NCI-H187 treated with DMSO at 0.1 percent for 48 hours (cell line): ENCODE measurements around the gene GPRC5A.

Experiments
- DNase-seq: peaks from one replicate; lab custom pipeline; 2025; lab: John Stamatoyannopoulos, UW

Gene GPRC5A

GRCh38 chr12:12885096-12885792, 6.1 kb upstream of the GPRC5A start:
- peak; percentile 56 for DNase-seq

GRCh38 chr12:12887471-12887870, 3.9 kb upstream of the GPRC5A start:
- no peak for DNase-seq

- no peak for DNase-seq
Observed at GRCh38 chr12:12889701-12890100, 1.7 kb upstream of the GPRC5A start.

- no peak for DNase-seq
Observed at GRCh38 chr12:12890543-12891079, 751 bp upstream of the GPRC5A start.

DNA sequence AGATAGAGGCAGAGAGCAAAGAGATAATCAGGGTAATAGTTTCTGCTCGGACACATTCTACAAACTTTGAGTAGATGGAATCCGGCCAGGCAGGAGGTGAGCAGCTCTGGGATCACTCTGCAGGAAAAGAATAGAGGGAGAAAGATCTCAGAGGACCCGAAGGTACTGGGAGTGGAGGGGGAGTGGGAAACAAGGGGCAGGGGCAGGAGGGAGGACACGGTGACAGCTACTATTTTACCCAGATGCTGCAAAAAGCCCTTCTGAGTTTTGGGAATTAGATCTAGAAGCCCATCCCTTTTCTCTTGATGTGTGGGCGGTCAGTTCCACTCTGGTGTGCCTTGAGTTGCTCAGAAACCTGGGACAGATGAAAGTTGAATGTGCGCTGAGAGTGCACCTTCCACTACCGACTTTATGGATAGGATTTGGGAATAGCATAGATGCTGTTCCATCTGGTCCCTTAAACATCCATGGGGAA, 556 bp downstream of the GPRC5A start:
- no peak for DNase-seq

GRCh38 chr12:12892681-12893141, 1.3 kb downstream of the GPRC5A start:
- DNase-seq, result peak; percentile 31

DNA sequence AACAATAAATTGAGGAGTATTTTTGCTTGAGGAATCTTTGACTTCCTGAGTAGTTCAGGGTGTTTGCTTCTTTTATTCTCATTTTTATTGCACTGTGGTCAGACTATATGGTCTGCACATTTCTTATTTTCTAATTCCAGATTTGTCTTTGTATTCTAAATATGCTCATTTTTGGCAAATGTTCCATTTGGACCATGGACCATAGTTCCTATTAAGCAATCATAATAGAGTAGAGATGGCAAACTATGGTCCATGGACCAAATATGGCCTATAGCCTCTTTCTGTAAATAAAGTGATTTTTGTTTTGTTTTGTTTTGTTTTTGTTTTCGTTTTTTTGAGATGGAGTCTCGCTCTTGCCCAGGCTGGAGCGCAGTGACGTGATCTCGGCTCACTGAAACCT, 2.1 kb downstream of the GPRC5A start:
- DNase-seq, result no peak

DNA sequence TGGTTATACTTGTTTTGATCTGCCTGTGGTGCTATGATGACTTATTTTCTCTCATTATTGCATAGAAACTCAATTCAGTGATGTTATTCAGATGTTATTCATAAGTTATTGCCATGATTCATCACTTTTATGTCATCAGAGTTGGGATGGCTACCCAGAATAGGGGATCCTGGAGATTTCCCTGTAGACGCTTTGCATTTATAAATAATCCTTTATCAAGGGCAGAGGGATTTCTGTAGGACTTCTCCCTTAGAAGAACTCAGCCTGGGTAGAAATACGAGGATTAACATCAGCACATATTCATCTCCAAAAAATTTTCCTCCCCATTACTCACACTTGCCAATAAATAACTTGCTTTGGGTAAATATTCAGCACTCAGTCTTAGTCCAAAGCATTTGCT, 4.9 kb downstream of the GPRC5A start:
- no peak for DNase-seq

DNA sequence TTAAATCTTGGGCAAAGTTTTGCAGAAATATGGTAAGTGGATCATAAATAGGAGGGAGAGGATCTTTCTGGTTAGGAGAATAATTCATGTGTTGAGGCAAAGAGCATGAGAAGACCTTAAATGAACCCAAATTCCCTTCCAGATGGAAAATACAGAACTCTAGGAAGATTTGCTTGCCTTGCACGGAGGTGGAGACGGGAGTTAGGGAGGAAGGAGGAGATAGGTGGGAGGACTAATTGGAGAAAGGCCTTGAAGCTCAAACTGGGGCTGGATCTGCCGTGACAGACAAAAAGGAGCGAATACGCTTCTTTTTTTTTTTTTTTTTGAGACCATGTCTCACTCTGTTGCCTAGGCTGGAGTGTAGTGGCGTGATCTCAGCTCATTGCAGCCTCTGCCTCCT, 5.9 kb downstream of the GPRC5A start:
- no peak for DNase-seq

DNA sequence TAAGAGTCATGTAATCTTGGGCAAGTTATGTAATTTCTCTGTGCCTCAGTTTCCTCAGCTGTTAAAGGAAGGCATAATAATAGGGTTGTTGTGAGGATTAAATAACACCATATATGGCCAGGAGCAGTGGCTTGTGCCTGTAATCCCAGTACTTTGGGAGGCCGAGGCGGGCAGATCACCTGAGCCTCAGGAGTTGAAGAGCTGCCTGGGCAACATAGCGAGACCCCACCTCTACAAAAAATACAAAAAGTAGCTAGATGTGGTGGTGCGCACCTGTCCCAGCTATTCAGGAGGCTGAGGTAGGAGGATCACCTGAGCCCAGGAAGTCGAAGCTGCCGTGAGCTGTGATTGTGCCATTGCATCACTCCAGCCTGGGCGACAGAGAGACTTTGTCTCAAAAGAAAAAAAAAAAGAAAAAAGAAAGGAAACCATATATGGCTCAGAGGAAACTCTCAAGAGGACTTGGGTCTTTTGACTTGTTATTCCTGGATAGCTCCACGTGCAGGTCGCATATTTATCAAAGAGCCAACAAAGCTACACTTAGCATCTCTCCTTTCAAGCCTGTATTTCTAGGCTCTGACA, 6.9 kb downstream of the GPRC5A start:
- DNase-seq, result no peak

DNA sequence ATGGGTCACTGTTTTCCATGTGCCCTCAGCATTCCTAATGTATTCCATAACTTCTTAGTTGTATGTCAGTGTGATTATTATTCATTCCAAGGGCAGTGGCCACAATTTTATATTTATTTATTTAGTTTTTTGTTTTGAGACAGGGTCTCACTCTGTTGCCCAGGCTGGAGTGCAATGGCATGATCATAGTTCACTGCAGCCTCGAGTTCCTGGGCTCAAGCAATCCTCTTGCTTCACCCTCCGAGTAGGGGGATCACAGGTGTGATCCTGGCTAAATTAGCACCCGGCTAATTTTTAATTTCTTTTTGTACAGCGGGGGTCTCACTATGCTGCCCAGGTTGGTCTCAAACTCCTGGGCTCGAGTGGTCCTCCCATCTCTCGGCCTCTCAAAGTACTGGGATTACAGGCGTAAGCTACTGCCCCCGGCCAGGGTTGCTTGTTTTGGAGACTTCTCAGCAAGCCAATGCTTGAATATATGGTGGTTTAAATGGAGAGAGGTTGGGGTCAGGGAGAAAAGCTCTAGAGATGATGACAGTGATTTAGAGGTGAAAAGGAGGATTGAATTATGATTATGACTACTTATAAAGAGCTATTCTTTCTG, 7.6 kb downstream of the GPRC5A start:
- no peak for DNase-seq

DNA sequence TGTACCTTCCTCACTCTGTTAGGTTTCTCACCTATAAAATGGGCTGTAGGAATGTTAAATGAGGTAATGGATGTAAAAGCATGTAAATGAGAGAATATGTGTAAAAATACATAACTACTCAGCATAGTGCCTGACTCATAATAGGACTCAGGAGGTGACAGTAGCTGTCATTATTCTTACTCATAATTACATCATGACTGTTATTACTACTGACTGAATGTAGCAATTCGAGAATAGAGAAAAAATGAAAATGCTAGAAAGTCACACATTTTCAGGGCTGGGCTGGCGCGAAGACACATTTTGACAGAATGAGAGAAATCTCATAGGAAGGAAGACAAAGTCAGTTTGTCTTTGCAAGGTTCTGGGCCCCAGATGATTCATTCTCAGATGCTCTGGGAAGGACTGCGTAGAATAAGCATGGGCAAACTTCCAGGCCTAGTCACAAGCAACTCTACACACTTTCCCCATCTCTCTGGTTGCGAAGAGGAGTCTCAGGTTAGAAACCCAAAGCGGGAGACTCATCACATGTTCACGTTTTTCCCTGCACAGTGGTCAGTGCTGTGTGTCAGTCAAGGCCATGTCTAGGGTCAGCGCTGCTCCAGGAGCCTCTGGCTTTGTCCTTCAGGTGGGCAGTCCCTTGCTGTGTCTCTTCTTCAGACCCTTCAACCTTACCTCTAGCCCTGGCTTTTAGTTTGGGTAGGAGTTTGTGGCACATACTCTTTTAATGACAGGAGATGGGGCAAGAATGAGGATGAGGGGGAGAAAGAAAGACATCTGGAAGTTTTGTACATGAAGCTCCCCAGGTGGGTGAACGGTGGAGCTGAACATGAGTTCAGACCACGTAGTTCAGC, 8.4 kb downstream of the GPRC5A start:
- DNase-seq, result no peak

DNA sequence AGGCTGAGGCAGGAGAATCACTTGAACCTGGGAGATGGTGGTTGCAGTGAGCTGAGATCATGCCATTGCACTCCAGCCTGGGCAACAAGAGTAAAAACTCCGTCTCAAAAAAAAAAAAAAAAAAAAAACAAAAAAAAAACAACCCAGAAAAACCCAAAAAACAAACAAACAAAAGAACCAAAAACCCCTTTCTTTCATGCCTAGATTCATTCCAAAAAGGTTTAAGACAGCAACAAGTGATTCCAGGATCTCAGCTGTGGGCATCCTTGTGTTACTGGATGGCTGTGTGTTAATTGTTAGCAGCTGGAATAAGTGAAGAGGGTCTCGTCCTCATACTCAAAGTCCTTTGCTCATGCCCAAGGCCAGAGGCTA, 9.4 kb downstream of the GPRC5A start:
- no peak for DNase-seq

DNA sequence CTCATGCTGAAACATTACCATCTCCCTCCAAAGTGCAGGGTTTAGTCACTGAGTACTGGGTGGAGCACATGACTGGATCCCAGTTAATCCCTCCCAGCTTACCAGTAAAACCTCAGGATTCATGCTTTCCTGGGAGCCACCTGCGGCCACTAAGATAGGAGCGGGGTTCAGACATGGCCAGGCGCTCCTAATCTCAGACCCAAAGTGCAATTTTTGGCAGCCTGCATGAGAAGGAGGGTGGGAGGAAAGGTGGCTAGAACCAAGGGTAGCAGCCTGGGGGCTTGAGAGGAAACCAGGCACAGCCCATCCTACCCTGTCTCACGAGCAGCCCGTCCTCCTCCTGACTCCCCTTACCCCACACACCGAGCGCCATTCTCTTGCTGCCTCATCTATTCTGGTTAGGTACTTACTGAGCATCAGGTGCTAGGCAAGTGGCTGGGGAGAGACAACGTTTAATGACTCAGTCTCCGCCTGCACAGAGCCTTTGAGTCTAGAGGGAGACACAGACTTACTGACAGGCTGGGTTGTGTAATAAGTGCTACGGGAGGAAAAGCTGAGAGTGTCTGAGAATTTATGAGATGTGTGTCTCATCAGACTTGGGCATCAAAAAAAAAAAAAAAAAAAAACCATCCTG, 9.9 kb downstream of the GPRC5A start:
- DNase-seq, result no peak

DNA sequence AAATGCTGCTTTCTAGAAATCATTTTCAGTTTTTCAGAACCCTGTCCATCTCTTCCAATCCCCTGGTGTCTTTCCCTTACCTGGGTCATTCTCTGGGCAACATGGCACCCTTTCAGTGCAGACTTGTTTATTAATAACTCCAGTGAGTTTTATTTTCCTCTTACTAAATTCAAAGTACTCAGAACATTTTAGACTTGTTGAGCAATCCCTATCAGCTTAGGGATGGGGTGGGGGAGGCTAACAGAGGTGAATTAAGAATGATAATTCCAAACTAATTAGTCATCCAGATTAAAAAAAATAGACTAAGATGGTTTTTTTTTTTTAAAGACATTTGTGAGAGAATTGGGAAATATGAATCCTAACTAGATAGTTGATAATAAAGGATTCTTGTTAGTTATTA, 10.7 kb downstream of the GPRC5A start:
- no peak for DNase-seq

- DNase-seq, result no peak
Observed at GRCh38 chr12:12903642-12904609, 12.6 kb downstream of the GPRC5A start.

GRCh38 chr12:12907552-12907951, 16.2 kb downstream of the GPRC5A start:
- no peak for DNase-seq

GRCh38 chr12:12908252-12908651, 16.9 kb downstream of the GPRC5A start:
- no peak for DNase-seq

- DNase-seq, result no peak
Observed at GRCh38 chr12:12908711-12909110, 17.3 kb downstream of the GPRC5A start.

GRCh38 chr12:12909228-12909994, 18.0 kb downstream of the GPRC5A start:
- DNase-seq, result no peak
